IgD-negative memory B cell (primary cell): ENCODE results near the gene EVI5. TPM values are rescaled to one million over a fixed set of nuclear protein-coding genes. Genes with fewer than 3 reads are reported as not detected.
A peak's percentile ranks its signal among the peaks of the same experiment; 100 is the strongest.

Experiments
- H3K27ac Mint-ChIP-seq, 3 donors: one replicate each; pipeline ENCODE4 v1.8.0; 2020 to 2022; ENCODE audit warnings: mild to moderate bottlenecking in 3 of 3, mixed read lengths in 3 of 3, moderate library complexity in 1 of 3
- H3K27me3 Mint-ChIP-seq: one replicate; pipeline ENCODE4 v1.8.0; 2021; ENCODE audit warnings: mixed read lengths
- H3K36me3 Mint-ChIP-seq: one replicate; pipeline ENCODE4 v1.8.0; 2020; ENCODE audit warnings: mild to moderate bottlenecking, mixed read lengths
- H3K4me1 Mint-ChIP-seq, 3 donors: one replicate each; pipeline ENCODE4 v1.8.0; 2020 to 2022; ENCODE audit warnings: mixed read lengths in 3 of 3, mild to moderate bottlenecking in 1 of 3
- H3K4me3 Mint-ChIP-seq, 4 donors: one replicate each; pipeline ENCODE4 v1.8.0; 2020 to 2022; ENCODE audit warnings: mild to moderate bottlenecking in 4 of 4, mixed read lengths in 4 of 4, moderate library complexity in 3 of 4
- H3K9me3 Mint-ChIP-seq, 3 donors: one replicate each; pipeline ENCODE4 v1.8.0; 2020 to 2021; ENCODE audit warnings: mixed read lengths in 3 of 3, mild to moderate bottlenecking in 1 of 3
- polyA plus RNA-seq: library from polyadenylated mRNA; unstranded; fragments of 300-500 nt; fragmentation: Illumina TruSeq; gene quantifications from one replicate; pipeline ENCODE4 v1.2.3, GENCODE V29; 2021

Gene EVI5
- polyA plus RNA-seq, 1 donor from 2014 or later, result 4.8 TPM

GRCh38 chr1:92495392-92496063, 289.4 kb downstream of the EVI5 start:
- H3K36me3 Mint-ChIP-seq, result peaks cover 8% of the 10 kb centered on the region
- H3K4me3 Mint-ChIP-seq, result no peak overlapping the region

DNA sequence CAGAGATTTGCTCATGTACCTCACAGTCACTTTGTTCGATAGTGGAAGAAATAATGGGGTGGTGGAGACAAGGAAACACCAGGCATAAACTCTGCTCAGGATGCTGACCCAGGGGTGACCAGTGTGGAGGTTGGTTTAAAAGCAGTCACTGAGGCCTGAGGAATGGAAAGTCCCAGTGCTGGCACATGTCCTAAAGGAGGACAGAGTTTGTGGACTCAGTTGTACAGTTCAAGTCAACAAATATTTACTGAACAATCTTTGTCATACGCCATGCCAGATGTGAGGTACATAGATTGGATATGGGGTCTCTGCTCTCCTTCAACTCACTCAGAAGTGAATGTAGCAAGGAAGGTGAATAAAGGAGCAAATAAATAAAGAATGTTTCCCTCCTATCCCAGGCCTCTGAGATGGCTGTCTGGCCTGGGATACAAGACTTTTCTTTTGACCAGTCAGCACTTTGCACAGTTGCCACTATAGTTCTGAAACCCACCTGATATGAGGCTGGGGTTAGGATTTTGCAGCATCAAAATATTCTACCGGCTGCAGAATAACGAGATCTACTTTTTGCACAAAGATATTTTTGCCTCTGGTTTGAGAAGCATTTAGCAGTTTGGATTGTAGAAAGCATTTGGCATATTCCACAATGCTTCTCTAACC, 290.3 kb downstream of the EVI5 start:
- Mint-ChIP-seq H3K27ac (no peak overlapping the region), H3K27me3 (peaks cover 1% of the 10 kb centered on the region), H3K36me3 (peaks cover 8% of the 10 kb centered on the region), H3K4me1 (no peaks in the 10 kb centered on the region), H3K9me3 (no peaks in the 10 kb centered on the region), H3K4me3 (no peak overlapping the region)

More at GRCh38 chr1:92495392-92496063, 289.4 kb downstream of the EVI5 start:
- H3K4me1 Mint-ChIP-seq, result no peaks in the 10 kb centered on the region
- H3K9me3 Mint-ChIP-seq, result no peaks in the 10 kb centered on the region
- no peak overlapping the region for H3K27ac Mint-ChIP-seq
- H3K27me3 Mint-ChIP-seq, result peaks cover 1% of the 10 kb centered on the region

GRCh38 chr1:92493139-92493538, 291.8 kb downstream of the EVI5 start:
- H3K27ac Mint-ChIP-seq, result no peak overlapping the region
- H3K36me3 Mint-ChIP-seq, result peaks cover 8% of the 10 kb centered on the region
- H3K4me1 Mint-ChIP-seq, result no peaks in the 10 kb centered on the region
- H3K9me3 Mint-ChIP-seq, result no peaks in the 10 kb centered on the region
- peaks cover 10% of the 10 kb centered on the region for H3K27me3 Mint-ChIP-seq
- no peak overlapping the region for H3K4me3 Mint-ChIP-seq

GRCh38 chr1:92488832-92489231, 296.1 kb downstream of the EVI5 start:
- H3K4me1 Mint-ChIP-seq, result peaks cover 2 to 13% (median 4%) of the 10 kb centered on the region in 3 donors
- H3K9me3 Mint-ChIP-seq, result no peaks in the 10 kb centered on the region
- no peak overlapping the region for H3K27ac Mint-ChIP-seq
- peaks cover 8% of the 10 kb centered on the region for H3K36me3 Mint-ChIP-seq
- peaks cover 24% of the 10 kb centered on the region for H3K27me3 Mint-ChIP-seq
- H3K4me3 Mint-ChIP-seq, result peak overlapping the region in 1 of 4 donors; percentile 19

- H3K36me3 Mint-ChIP-seq, result peaks cover 8% of the 10 kb centered on the region
- peaks cover 27% of the 10 kb centered on the region for H3K27me3 Mint-ChIP-seq
- no peak overlapping the region for H3K27ac Mint-ChIP-seq
- peak overlapping the region in 2 of 4 donors; percentile 19 to 35 for H3K4me3 Mint-ChIP-seq
- H3K9me3 Mint-ChIP-seq, result no peaks in the 10 kb centered on the region
- peaks cover 2 to 13% (median 4%) of the 10 kb centered on the region in 3 donors for H3K4me1 Mint-ChIP-seq
Measured at GRCh38 chr1:92488416-92488815, 296.5 kb downstream of the EVI5 start.

DNA sequence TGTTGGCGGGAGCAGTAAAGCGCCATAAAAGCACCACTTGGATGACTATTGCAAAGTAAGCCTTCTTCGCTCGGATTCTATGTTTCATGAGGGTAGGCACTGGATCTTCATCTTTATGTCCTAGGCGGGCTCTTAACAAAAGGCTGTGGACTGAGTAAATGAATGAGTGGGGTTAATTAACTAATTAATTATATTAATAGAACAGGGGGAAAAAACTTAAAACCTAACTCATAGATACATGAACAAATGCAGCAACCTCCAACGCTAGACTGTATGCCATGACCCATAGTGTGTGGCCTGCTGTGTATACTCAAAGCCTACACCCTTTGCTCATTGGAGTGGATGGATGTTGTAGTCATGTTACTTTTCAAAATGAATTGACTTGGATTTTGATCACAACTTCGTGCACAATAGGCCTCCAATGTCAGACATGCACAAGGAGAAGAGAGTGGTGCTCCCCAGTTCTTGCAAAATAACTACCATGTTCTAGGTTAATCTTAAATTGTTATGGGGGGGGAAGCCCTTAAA, 297.8 kb downstream of the EVI5 start:
- Mint-ChIP-seq H3K9me3 (no peaks in the 10 kb centered on the region), H3K4me1 (peaks cover 2 to 20% (median 8%) of the 10 kb centered on the region in 3 donors), H3K27me3 (peaks cover 37% of the 10 kb centered on the region), H3K27ac (no peak overlapping the region), H3K4me3 (peak overlapping the region; percentile 67 to 93 (median 75)), H3K36me3 (no peaks in the 10 kb centered on the region)

DNA sequence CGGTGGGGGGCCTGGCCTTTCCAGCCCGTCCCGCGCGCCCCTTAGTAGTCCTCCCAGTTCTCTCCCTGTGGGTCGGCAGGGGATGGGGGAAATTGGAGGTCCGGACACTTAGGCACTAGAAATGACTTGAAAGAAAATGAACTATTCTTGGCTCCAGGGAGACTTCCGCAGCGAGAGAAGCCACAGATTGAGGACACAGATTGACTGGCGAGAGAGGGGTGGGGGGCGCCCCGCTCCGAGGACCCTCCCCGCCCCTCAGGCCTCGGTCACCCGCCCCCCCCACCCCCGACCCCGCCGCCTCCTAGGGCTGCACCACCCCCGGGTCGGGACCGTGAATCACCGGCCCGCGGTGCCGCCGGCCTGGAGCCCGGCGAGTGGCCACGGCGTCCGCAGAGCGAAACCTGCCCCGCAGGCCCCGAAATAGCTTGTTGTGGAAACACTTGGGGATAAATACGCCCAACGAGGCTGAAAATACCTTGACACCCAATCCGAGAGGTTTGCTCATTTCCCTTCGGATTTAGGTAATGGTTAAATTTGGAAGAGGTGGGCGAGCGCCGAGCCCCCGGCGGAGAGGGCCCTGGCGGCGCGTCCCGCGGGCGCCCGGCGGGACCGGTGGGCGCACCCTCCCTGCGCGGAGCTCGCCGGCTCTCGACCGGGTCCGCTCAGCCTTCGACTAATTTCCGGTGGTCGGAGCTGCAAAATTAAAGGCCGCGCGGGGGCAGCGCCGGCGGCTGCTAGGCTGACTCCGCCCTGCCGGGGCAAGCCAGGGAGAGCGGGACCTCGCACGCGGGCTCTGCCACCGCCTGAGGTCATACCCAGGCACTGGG, 298.4 kb downstream of the EVI5 start, which contains the start of gene GFI1:
TSS of gene GFI1 (minus strand) at position 675 of the 827 bp plus-strand sequence. CDS start 3,438 bp downstream, outside the sequence.
- peak within 1 kb of the TSS in 1 of 3 donors; percentile 59 for H3K27ac Mint-ChIP-seq
- peaks cover 2 to 20% (median 8%) of the 10 kb centered on the region in 3 donors for H3K4me1 Mint-ChIP-seq
- no peaks in the 10 kb centered on the region for H3K36me3 Mint-ChIP-seq
- H3K4me3 Mint-ChIP-seq, result peak within 1 kb of the TSS; percentile 89 to 95 (median 92)
- peaks cover 40% of the 10 kb centered on the region for H3K27me3 Mint-ChIP-seq
- no peaks in the 10 kb centered on the region for H3K9me3 Mint-ChIP-seq

GRCh38 chr1:92485381-92486250, 299.3 kb downstream of the EVI5 start:
- peaks cover 40% of the 10 kb centered on the region for H3K27me3 Mint-ChIP-seq
- H3K27ac Mint-ChIP-seq, result peak overlapping the region in 1 of 3 donors; percentile 59
- no peaks in the 10 kb centered on the region for H3K36me3 Mint-ChIP-seq
- H3K4me3 Mint-ChIP-seq, result peak overlapping the region; percentile 89 to 95 (median 92)
- no peaks in the 10 kb centered on the region for H3K9me3 Mint-ChIP-seq
- peaks cover 2 to 20% (median 8%) of the 10 kb centered on the region in 3 donors for H3K4me1 Mint-ChIP-seq

- Mint-ChIP-seq H3K4me3 (peak overlapping the region; percentile 89 to 93 (median 92)), H3K36me3 (no peaks in the 10 kb centered on the region), H3K4me1 (peaks cover 2 to 20% (median 8%) of the 10 kb centered on the region in 3 donors), H3K9me3 (no peaks in the 10 kb centered on the region), H3K27me3 (peaks cover 40% of the 10 kb centered on the region), H3K27ac (peak overlapping the region in 1 of 3 donors; percentile 29)
Measured at GRCh38 chr1:92484472-92485380, 300.2 kb downstream of the EVI5 start.

- H3K36me3 Mint-ChIP-seq, result no peaks in the 10 kb centered on the region
- no peaks in the 10 kb centered on the region for H3K9me3 Mint-ChIP-seq
- H3K4me3 Mint-ChIP-seq, result peak overlapping the region; percentile 89 to 93 (median 92)
- H3K27ac Mint-ChIP-seq, result peak overlapping the region in 1 of 3 donors; percentile 29
- H3K4me1 Mint-ChIP-seq, result peaks cover 3 to 20% (median 8%) of the 10 kb centered on the region in 3 donors
- peaks cover 37% of the 10 kb centered on the region for H3K27me3 Mint-ChIP-seq
Measured at GRCh38 chr1:92483610-92484471, 301.1 kb downstream of the EVI5 start.

DNA sequence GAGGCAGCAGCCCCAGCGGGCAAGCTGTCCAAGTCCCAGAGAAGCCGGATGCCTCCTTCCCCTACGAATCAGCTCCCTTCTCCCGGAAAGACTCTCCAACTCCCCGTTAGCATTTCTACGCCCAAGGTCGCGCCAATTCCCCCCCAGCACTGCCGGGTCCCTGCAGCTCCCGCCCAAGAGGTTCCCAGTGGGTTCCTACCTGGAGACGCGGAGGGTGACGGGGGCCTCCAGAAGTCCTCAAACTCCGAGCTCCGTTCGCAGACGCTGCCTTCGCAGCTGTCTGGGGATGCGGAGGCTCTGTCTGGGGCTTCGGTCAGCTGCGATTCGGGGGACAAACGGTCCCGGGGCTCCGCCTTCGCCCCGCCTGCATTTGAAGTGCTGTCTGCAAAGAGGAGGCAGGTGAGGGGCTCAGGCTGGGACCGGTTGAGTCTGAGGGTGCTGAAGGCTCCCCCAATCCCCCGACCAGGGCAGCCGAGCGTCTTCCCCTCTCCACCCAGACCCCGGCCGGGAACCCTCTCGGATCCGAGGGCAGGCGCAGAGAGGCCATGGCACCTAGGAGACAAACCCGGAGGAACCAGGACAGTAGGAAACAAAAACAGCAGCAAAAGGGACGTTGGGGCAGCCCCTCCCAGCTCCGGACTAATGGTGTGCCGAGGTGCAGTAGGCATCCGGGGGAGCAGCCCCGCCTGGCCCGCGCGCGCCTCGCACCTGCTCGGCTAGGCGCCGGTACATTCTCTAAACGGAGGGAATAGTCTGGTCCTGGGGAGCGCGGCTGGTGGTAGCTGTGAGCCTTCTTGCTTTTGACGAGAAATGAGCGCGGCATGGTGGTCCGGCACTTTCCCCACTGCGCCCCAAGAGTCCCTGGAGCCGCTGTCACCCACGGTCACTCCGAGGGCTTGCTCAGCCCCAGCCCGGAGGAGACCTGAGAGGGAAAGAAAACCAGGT, 302.0 kb downstream of the EVI5 start:
- H3K36me3 Mint-ChIP-seq, result no peaks in the 10 kb centered on the region
- peaks cover 3 to 20% (median 8%) of the 10 kb centered on the region in 3 donors for H3K4me1 Mint-ChIP-seq
- H3K27me3 Mint-ChIP-seq, result peaks cover 34% of the 10 kb centered on the region
- no peaks in the 10 kb centered on the region for H3K9me3 Mint-ChIP-seq
- peak overlapping the region; percentile 89 to 93 (median 92) for H3K4me3 Mint-ChIP-seq
- H3K27ac Mint-ChIP-seq, result peak overlapping the region in 1 of 3 donors; percentile 60
